Osteoblast (primary cell): Measurements from ENCODE around the gene ELSPBP1. TPM values are rescaled to one million over a fixed set of nuclear protein-coding genes. Genes with fewer than 3 reads are reported as not detected.
A peak's percentile ranks its signal among the peaks of the same experiment; 100 is the strongest.

Experiments
- DNase-seq: peaks from one replicate; pipeline ENCODE4 v3.0.0; 2011; ENCODE audit warnings: low spot score, mixed read lengths; ENCODE audit not compliant: insufficient read length; ENCODE audit errors: missing footprints
- H2AFZ ChIP-seq: 2 replicates; pipeline ENCODE4 v1.6.0; 2011; ENCODE audit warnings: mild to moderate bottlenecking, low read length
- H3K27ac ChIP-seq: 2 replicates; pipeline ENCODE4 v1.5.1; 2011; ENCODE audit warnings: mild to moderate bottlenecking, low read depth, low read length, moderate library complexity
- H3K27me3 ChIP-seq: 2 replicates; pipeline ENCODE4 v1.6.0; 2012; ENCODE audit warnings: mild to moderate bottlenecking, control low read depth, inconsistent platforms, low read length, moderate library complexity; ENCODE audit not compliant: insufficient read depth
- H3K36me3 ChIP-seq: 2 replicates; pipeline ENCODE4 v1.5.1; 2011; ENCODE audit warnings: mild to moderate bottlenecking, low read length, control low read depth, moderate library complexity; ENCODE audit not compliant: insufficient read depth
- H3K4me1 ChIP-seq: 2 replicates; pipeline ENCODE4 v1.5.1; 2011; ENCODE audit warnings: mild to moderate bottlenecking, low read length, control low read depth, moderate library complexity; ENCODE audit not compliant: insufficient read depth
- H3K4me2 ChIP-seq: 2 replicates; pipeline ENCODE4 v1.6.0; 2011; ENCODE audit warnings: mild to moderate bottlenecking, low read length; ENCODE audit not compliant: insufficient read depth
- H3K4me3 ChIP-seq: fragments of 200-600 bp; sonication (generic); 3 replicates; pipeline ENCODE4 v1.5.1; 2012; ENCODE audit warnings: mild to moderate bottlenecking, low read length, inconsistent platforms; ENCODE audit not compliant: insufficient read depth
- H3K79me2 ChIP-seq: 2 replicates; pipeline ENCODE4 v1.6.0; 2012; ENCODE audit warnings: mild to moderate bottlenecking, low read length, control low read depth, inconsistent platforms; ENCODE audit not compliant: insufficient read depth
- H3K9me3 ChIP-seq: 2 replicates; pipeline ENCODE4 v1.5.1; 2011; ENCODE audit warnings: low read depth, low read length, control low read depth
- H4K20me1 ChIP-seq: 2 replicates; pipeline ENCODE4 v1.6.0; 2012; ENCODE audit warnings: mild to moderate bottlenecking, low read length, control low read depth; ENCODE audit not compliant: insufficient read depth
- CTCF ChIP-seq: IDR thresholded peaks from 2 replicates; pipeline ENCODE4 v1.5.1; 2011; ENCODE audit warnings: mild to moderate bottlenecking, low read depth, low read length, moderate library complexity; ENCODE audit errors: extremely low read depth
- total RNA-seq: library from RNA; depleted of rRNA; stranded (reverse); fragments of >200 nt; gene quantifications from 2 replicates; pipeline ENCODE4 v1.2.3, GENCODE V29; 2012

The ELSPBP1 gene
- total RNA-seq, 1 donor = not detected

- Histone ChIP-seq H3K36me3 (no peaks in the 10 kb centered on the region), H3K27ac (no peak overlapping the region), H3K79me2 (no peaks in the 10 kb centered on the region), H3K4me3 (no peak overlapping the region), H2AFZ (no peak overlapping the region), H3K4me2 (no peak overlapping the region), H3K4me1 (no peaks in the 10 kb centered on the region), H3K27me3 (peaks cover 4% of the 10 kb centered on the region), H4K20me1 (no peaks in the 10 kb centered on the region), H3K9me3 (no peaks in the 10 kb centered on the region)
- TF ChIP-seq CTCF = no peak
- DNase-seq = peak; percentile 44
These were observed 47.6 kb downstream of the ELSPBP1 start for GRCh38 chr19:48041877-48042580.

GRCh38 chr19:48043675-48044258, 49.3 kb downstream of the ELSPBP1 start, which contains the start of gene CABP5:
TSS of gene CABP5 (minus strand) at chr19:48044079. CDS start at chr19:48043922, 157 bp downstream.
- Histone ChIP-seq H4K20me1 (no peaks in the 10 kb centered on the region), H3K9me3 (no peaks in the 10 kb centered on the region), H3K36me3 (no peaks in the 10 kb centered on the region), H3K4me3 (no peak within 1 kb of the TSS), H3K27me3 (peaks cover 4% of the 10 kb centered on the region), H3K4me2 (no peak within 1 kb of the TSS), H3K27ac (no peak within 1 kb of the TSS), H3K79me2 (no peaks in the 10 kb centered on the region), H3K4me1 (no peaks in the 10 kb centered on the region), H2AFZ (no peak within 1 kb of the TSS)
- DNase-seq = peak; percentile 54
- TF ChIP-seq CTCF = no peak

- no peaks in the 10 kb centered on the region for H4K20me1 ChIP-seq
- H3K9me3 ChIP-seq = no peaks in the 10 kb centered on the region
- no peaks in the 10 kb centered on the region for H3K79me2 ChIP-seq
- no peak overlapping the region for H3K27ac ChIP-seq
- peaks cover 4% of the 10 kb centered on the region for H3K27me3 ChIP-seq
- H3K4me2 ChIP-seq = no peak overlapping the region
- H2AFZ ChIP-seq = no peak overlapping the region
- no peaks in the 10 kb centered on the region for H3K36me3 ChIP-seq
- no peak for DNase-seq
- no peak overlapping the region for H3K4me3 ChIP-seq
- no peak for TF ChIP-seq CTCF
- no peaks in the 10 kb centered on the region for H3K4me1 ChIP-seq
These were observed 50.1 kb downstream of the ELSPBP1 start for GRCh38 chr19:48044561-48044960.

GRCh38 chr19:48051335-48052033, 57.1 kb downstream of the ELSPBP1 start:
- TF ChIP-seq CTCF = no peak
- H3K9me3 ChIP-seq = no peaks in the 10 kb centered on the region
- no peak for DNase-seq
- no peak overlapping the region for H2AFZ ChIP-seq
- no peaks in the 10 kb centered on the region for H3K4me1 ChIP-seq
- H3K36me3 ChIP-seq = no peaks in the 10 kb centered on the region
- no peak overlapping the region for H3K27ac ChIP-seq
- peaks cover 3% of the 10 kb centered on the region for H3K27me3 ChIP-seq
- H3K79me2 ChIP-seq = no peaks in the 10 kb centered on the region
- no peaks in the 10 kb centered on the region for H4K20me1 ChIP-seq
- no peak overlapping the region for H3K4me2 ChIP-seq
- no peak overlapping the region for H3K4me3 ChIP-seq
